HL-60 (cell line): ENCODE data around the gene FOXRED2.
A peak's percentile ranks its signal among the peaks of the same experiment; 100 is the strongest.
"Not testable (repeated sequence)": the region's sequence is repeated elsewhere in the genome, so short reads cannot be mapped to it uniquely, and the experiment has no call there.

Experiments used
- DNase-seq, 2 experiments: peaks; one replicate each; pipeline ENCODE4 v3.0.0-alpha.2; 2010 to 2020; ENCODE audit warnings: low read depth in 1 of 2, low spot score in 1 of 2
- H3K27ac ChIP-seq: fragments of 250-450 bp; sonication (Bioruptor Pico); replicated peaks from 2 replicates; pipeline ENCODE4 v1.5.1; 2020; ENCODE audit warnings: mild to moderate bottlenecking, moderate library complexity
- H3K27me3 ChIP-seq: fragments of 250-450 bp; sonication (Bioruptor Pico); 2 replicates; pipeline ENCODE4 v1.5.1; 2021; ENCODE audit warnings: mild to moderate bottlenecking, moderate library complexity; ENCODE audit not compliant: insufficient read depth, poor library complexity, severe bottlenecking
- H3K4me3 ChIP-seq: replicated peaks from 2 replicates; pipeline ENCODE4 v1.5.1; 2011; ENCODE audit warnings: mild to moderate bottlenecking, control low read depth, low read length; ENCODE audit not compliant: insufficient read depth
- GABPA ChIP-seq: IDR thresholded peaks from 2 replicates; pipeline ENCODE4 v1.6.1; 2012; ENCODE audit warnings: low read depth
- POLR2AphosphoS5 ChIP-seq: IDR thresholded peaks from 2 replicates; pipeline ENCODE4 v1.6.1; 2012; ENCODE audit warnings: low read depth
- SPI1 ChIP-seq: IDR thresholded peaks from 2 replicates; pipeline ENCODE4 v1.6.1; 2012; ENCODE audit warnings: low read depth, mild to moderate bottlenecking, borderline replicate concordance
- TF ChIP-seq, protein P1 (sequence below): IDR thresholded peaks from one replicate; pipeline ENCODE4 v1.5.1; 2011; ENCODE audit warnings: low read length, control low read depth, inconsistent platforms; ENCODE audit not compliant: insufficient read depth
- TF ChIP-seq, protein P2 (sequence below): IDR thresholded peaks from 2 replicates; pipeline ENCODE4 v1.6.1; 2012; ENCODE audit warnings: low read depth; ENCODE audit not compliant: insufficient replicate concordance

FOXRED2 gene

DNA sequence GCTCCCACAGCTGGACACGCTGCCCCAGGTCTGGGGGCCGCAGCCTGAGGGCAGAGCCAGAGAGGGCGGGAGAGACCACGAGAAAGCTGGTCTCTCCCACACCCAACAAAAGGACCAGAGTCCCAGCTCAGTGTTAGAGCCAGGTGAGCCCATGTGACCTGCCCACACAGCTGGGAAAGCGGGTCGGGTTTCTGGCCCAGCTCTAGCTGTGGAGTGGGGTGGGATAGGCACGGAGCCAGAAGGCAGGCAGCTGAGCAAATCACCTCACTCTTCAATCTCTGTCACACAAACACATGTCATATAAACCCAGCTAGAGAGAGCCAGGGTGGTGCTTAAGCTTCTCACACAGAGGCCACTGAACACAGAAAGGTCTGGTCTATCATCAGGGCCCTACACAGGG lies 29.9 kb upstream of the FOXRED2 start:
- Histone ChIP-seq H3K27me3 (no peaks in the 10 kb centered on the region), H3K4me3 (no peak overlapping the region), H3K27ac (no peak overlapping the region)
- TF ChIP-seq SPI1 (no peak), GABPA (no peak)
- TF ChIP-seq, protein P1, sequence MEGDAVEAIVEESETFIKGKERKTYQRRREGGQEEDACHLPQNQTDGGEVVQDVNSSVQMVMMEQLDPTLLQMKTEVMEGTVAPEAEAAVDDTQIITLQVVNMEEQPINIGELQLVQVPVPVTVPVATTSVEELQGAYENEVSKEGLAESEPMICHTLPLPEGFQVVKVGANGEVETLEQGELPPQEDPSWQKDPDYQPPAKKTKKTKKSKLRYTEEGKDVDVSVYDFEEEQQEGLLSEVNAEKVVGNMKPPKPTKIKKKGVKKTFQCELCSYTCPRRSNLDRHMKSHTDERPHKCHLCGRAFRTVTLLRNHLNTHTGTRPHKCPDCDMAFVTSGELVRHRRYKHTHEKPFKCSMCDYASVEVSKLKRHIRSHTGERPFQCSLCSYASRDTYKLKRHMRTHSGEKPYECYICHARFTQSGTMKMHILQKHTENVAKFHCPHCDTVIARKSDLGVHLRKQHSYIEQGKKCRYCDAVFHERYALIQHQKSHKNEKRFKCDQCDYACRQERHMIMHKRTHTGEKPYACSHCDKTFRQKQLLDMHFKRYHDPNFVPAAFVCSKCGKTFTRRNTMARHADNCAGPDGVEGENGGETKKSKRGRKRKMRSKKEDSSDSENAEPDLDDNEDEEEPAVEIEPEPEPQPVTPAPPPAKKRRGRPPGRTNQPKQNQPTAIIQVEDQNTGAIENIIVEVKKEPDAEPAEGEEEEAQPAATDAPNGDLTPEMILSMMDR: no peak
- DNase-seq: no peak

DNA sequence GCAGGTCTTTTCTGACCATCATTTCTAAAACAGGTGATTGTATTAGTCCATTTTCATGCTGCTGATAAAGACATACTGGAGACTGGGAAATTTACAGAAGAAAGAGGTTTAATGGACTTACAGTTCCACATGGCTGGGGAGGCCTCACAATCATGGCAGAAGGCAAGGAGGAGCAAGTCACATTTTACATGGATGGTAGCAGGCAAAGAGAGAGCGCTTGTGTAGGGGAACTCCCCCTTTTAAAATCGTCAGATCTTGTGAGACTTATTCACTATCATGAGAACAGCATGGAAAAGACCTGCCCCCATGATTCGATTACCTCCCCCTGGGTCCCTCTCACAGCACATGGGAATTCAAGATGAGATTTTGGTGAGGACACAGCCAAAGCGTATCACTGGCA lies 26.5 kb upstream of the FOXRED2 start:
- not testable (repeated sequence) for H3K27me3 ChIP-seq, H3K4me3 ChIP-seq, DNase-seq, H3K27ac ChIP-seq

DNA sequence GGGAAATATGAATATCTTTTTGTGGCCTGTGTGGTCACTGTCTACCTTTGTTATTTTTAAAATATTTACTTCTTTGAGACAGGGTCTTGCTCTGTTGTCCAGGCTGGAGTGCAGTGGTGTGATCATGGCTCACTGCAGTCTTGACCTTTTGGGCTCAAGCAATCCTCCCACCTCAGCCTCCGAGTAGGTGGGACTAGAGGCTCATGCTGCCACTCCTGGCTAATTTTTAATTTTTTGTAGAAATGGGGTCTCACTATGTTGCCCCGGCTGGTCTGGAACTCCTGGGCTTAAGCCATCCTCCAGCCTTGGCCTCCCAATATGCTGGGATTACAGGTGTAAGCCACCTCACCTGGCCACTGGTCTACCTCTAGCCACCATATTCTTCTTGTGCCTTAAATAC lies 25.6 kb upstream of the FOXRED2 start:
- Histone ChIP-seq H3K27me3 (no peaks in the 10 kb centered on the region), H3K4me3 (no peak overlapping the region), H3K27ac (no peak overlapping the region)
- DNase-seq: no peak
- TF ChIP-seq, protein P2, sequence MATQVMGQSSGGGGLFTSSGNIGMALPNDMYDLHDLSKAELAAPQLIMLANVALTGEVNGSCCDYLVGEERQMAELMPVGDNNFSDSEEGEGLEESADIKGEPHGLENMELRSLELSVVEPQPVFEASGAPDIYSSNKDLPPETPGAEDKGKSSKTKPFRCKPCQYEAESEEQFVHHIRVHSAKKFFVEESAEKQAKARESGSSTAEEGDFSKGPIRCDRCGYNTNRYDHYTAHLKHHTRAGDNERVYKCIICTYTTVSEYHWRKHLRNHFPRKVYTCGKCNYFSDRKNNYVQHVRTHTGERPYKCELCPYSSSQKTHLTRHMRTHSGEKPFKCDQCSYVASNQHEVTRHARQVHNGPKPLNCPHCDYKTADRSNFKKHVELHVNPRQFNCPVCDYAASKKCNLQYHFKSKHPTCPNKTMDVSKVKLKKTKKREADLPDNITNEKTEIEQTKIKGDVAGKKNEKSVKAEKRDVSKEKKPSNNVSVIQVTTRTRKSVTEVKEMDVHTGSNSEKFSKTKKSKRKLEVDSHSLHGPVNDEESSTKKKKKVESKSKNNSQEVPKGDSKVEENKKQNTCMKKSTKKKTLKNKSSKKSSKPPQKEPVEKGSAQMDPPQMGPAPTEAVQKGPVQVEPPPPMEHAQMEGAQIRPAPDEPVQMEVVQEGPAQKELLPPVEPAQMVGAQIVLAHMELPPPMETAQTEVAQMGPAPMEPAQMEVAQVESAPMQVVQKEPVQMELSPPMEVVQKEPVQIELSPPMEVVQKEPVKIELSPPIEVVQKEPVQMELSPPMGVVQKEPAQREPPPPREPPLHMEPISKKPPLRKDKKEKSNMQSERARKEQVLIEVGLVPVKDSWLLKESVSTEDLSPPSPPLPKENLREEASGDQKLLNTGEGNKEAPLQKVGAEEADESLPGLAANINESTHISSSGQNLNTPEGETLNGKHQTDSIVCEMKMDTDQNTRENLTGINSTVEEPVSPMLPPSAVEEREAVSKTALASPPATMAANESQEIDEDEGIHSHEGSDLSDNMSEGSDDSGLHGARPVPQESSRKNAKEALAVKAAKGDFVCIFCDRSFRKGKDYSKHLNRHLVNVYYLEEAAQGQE: no peak
- TF ChIP-seq POLR2AphosphoS5 (no peak), GABPA (no peak), SPI1 (no peak)
- TF ChIP-seq, protein P1: no peak

DNA sequence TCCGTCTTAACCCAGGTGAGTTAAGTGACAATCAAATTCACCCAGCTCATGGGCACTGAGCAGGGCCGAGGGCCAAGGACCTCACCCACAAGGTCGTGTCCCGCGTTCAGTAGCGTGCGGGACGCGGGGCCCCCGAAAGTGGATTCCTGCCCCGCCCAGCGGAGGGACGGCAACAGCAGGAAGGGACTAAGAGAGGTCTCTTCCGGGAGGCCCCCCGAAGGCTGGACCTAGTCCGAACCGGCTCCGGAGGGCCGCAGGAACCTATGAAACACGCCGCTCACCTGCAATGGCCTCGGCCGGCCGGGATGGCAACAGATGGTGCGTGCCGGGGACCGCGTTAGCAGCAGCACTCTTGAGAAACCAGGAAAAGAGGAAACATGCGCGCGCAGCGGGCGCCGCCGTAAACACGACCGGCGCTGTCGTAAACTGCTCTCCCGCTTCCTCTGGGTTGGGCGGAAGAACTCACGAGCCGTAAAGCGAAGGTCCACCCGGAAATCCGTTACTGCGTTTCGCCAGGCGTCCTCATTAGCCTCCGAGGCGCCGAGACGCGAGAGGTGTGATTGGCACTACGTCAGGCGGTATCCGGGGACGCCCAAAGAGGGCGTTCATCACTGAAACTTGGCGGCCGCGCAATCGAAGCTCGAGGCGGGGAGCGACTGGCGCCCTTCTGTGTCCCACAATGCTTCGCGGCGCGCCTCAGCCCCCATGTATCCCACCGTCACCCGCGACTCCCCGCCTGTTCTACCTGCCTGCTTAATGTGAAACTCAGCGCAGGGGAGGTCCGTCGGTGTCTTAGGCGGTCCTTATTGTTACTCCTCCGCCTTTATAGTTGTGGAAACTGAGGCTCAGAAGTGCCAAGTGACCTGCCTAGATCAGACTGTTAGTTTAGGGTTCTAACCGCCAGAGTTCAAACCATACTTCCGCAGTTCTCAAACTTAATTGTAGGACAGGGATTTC lies 22.2 kb upstream of the FOXRED2 start, which contains the start of gene EIF3D:
EIF3D (minus strand) TSS at position 372 of the 957 bp plus-strand sequence. CDS start 3,045 bp downstream, outside the sequence.
- DNase-seq: peak; percentile 100
- TF ChIP-seq, protein P2: peak; percentile 81
- peak; percentile 94 for TF ChIP-seq POLR2AphosphoS5
- TF ChIP-seq, protein P1: no peak
- peak; percentile 80 for TF ChIP-seq GABPA
- TF ChIP-seq SPI1: peak; percentile 45; the same call in 1 of the 2 replicates
- Histone ChIP-seq H3K4me3 (peak within 1 kb of the TSS; percentile 75), H3K27ac (peak within 1 kb of the TSS; percentile 95), H3K27me3 (no peaks in the 10 kb centered on the region)
